Fibroblast of mammary gland (primary cell): ENCODE results near the gene RNASE3.
"Not testable (repeated sequence)": the region's sequence is repeated elsewhere in the genome, so short reads cannot be mapped to it uniquely, and the experiment has no call there.

Experiments used
- DNase-seq: peaks from one replicate; pipeline ENCODE4 v3.0.0-alpha.2; 2010; ENCODE audit warnings: low read depth
- H3K4me3 ChIP-seq: 2 replicates; pipeline ENCODE4 v1.5.1; 2011; ENCODE audit warnings: low read depth, mild to moderate bottlenecking, low read length, moderate library complexity; ENCODE audit not compliant: control insufficient read depth
- CTCF ChIP-seq: conservative IDR thresholded peaks from 2 replicates; pipeline ENCODE4 v1.5.1; 2011; ENCODE audit warnings: low read depth, low read length, inconsistent platforms; ENCODE audit not compliant: control insufficient read depth, insufficient read depth

The RNASE3 gene

GRCh38 chr14:20891126-20891825 lies at the start of gene RNASE3:
Gene RNASE3 (plus strand): TSS chr14:20891385. CDS start chr14:20891687, 302 bp downstream.
- H3K4me3 ChIP-seq, DNase-seq: not testable (repeated sequence)

DNA sequence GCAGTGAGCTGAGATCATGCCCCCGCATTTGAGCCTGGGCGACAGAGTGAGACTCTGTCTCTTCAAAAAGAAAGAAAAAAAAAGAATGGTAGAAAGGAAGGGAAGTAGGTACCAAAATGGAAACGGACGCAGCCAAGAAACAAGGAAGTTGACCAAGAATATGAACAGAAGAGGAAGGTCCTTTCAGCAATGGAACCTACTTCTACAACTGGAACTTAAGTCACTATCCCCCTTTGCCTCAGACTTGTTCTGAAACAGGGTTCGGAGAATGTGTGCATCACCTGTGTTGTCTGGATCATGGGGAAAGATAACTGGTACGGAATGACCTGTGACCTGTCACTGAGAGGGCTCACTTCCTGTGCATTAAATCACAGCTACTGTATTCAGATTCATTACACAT lies 44.6 kb upstream of the RNASE3 start:
- no peak for DNase-seq
- H3K4me3 ChIP-seq, result no peak overlapping the region
- no peak for TF ChIP-seq CTCF

DNA sequence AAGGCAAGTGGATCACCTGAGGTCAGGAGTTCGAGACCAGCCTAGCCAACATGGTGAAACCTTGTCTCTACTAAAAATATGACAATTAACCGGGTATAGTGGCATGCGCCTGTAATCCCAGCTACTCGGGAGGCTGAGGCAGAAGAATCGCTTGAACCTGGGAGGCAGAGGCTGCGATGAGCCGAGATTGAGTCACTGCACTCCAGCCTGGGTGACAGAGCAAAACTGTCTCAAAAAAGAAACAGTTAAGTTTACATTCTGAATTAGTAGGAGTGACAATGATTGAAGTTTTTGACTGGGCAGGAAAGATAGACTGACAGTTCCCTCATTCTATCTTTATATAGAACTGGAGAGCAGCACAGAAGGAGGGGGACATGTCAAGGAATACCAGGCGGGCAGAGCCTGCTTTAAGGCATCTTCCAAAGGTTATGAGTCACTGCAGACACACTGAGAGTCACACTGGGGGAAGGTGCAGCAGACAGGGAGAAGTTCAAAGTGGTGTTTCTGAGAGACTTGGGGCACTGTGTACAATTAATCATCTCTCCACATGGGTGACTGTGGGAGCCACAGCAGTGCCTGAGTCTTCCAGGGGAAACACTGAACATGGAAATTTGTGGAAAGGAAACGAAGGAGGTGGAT lies 42.8 kb upstream of the RNASE3 start:
- H3K4me3 ChIP-seq, result no peak overlapping the region
- peak; percentile 72 for DNase-seq
- no peak for TF ChIP-seq CTCF

GRCh38 chr14:20848955-20849570 lies 42.1 kb upstream of the RNASE3 start:
- no peak for TF ChIP-seq CTCF
- no peak overlapping the region for H3K4me3 ChIP-seq
- DNase-seq, result no peak

DNA sequence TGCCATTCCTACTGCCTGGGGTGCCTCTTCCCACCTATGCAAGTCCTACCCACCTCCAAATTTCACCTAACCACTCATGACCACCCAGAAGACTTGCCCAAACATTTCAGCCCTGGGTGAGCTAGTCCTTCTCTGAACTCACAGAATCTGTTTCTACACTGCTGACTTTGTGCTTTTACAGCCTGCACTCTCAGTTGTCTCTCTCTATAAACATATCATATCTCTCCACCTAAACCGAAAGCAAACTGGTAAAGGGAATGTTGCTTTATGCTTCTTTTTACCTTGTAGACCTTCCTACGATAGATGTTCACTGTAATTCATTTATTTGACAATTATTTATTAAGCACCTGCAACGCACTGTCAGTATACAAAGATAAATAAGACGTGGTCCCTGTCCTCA lies 38.1 kb upstream of the RNASE3 start:
- no peak overlapping the region for H3K4me3 ChIP-seq
- no peak for DNase-seq
- TF ChIP-seq CTCF, result no peak

GRCh38 chr14:20855652-20856291 lies 35.4 kb upstream of the RNASE3 start:
- H3K4me3 ChIP-seq, result no peak overlapping the region
- peak; percentile 70 for DNase-seq
- TF ChIP-seq CTCF, result peak; percentile 67

DNA sequence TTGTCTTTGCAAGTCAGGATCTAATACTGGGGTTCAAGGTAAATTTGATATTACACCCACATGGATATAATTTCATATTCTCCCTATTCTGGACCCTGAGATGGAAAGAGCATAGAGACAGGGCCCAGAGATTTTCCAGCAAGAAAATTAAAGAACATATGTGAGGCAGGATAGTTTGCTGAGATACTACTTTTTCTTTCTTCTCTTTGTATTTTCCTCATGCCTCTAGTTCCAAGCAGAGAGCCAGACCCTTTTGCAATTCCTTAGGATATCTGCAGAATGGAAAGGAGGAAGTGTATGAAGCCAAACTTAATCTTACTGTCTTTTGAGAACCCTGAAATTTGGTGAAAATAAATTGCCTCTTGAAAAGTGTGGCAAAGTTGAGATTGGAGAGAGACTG lies 34.0 kb upstream of the RNASE3 start:
- no peak for TF ChIP-seq CTCF
- no peak overlapping the region for H3K4me3 ChIP-seq
- DNase-seq, result no peak
